GM18499 (cell line): ENCODE results near the gene NID1.
"Not testable (repeated sequence)": the region's sequence is repeated elsewhere in the genome, so short reads cannot be mapped to it uniquely, and the experiment has no call there.

ENCODE experiments used
- ATAC-seq: cut with Tn5 transposase; IDR thresholded peaks from one replicate; pipeline ENCODE4 v1.9.1; 2021; ENCODE audit warnings: moderate number of reproducible peaks; ENCODE audit not compliant: insufficient read depth, unreplicated experiment

NID1 gene

GRCh38 chr1:236030534-236030933 is 34.4 kb downstream of the NID1 start:
- ATAC-seq, result no peak

GRCh38 chr1:236029428-236029940 is 35.4 kb downstream of the NID1 start:
- no peak for ATAC-seq

- ATAC-seq, result no peak
Observed at GRCh38 chr1:236027104-236027503, 37.8 kb downstream of the NID1 start.

- ATAC-seq, result no peak
Observed at GRCh38 chr1:236025836-236026235, 39.1 kb downstream of the NID1 start.

GRCh38 chr1:236024641-236025040 is 40.2 kb downstream of the NID1 start:
- ATAC-seq, result no peak

GRCh38 chr1:236023926-236024565 is 40.8 kb downstream of the NID1 start:
- ATAC-seq, result no peak

- ATAC-seq, result no peak
Observed at GRCh38 chr1:236021424-236022135, 43.3 kb downstream of the NID1 start.

- ATAC-seq, result no peak
Observed at GRCh38 chr1:236020359-236021219, 44.3 kb downstream of the NID1 start.

- no peak for ATAC-seq
Observed at GRCh38 chr1:236018885-236019453, 45.9 kb downstream of the NID1 start.

- ATAC-seq, result no peak
Observed at GRCh38 chr1:236016782-236017400, 48.0 kb downstream of the NID1 start.

GRCh38 chr1:236016083-236016482 is 48.8 kb downstream of the NID1 start:
- no peak for ATAC-seq

- no peak for ATAC-seq
Observed at GRCh38 chr1:236015539-236015938, 49.4 kb downstream of the NID1 start.

- no peak for ATAC-seq
Observed at GRCh38 chr1:236013330-236013729, 51.6 kb downstream of the NID1 start.

GRCh38 chr1:236011641-236012040 is 53.2 kb downstream of the NID1 start:
- ATAC-seq, result no peak

GRCh38 chr1:236010443-236010842 is 54.4 kb downstream of the NID1 start:
- no peak for ATAC-seq

GRCh38 chr1:236009857-236010256 is 55.0 kb downstream of the NID1 start:
- ATAC-seq, result no peak

- ATAC-seq, result no peak
Observed at GRCh38 chr1:236009191-236009590, 55.7 kb downstream of the NID1 start.

- ATAC-seq, result no peak
Observed at GRCh38 chr1:236007781-236008180, 57.1 kb downstream of the NID1 start.

- not testable (repeated sequence) for ATAC-seq
Observed at GRCh38 chr1:236003058-236003457, 61.8 kb downstream of the NID1 start.

- no peak for ATAC-seq
Observed at GRCh38 chr1:236002572-236002971, 62.3 kb downstream of the NID1 start.
